ENCODE data around the gene MAN2C1.

- TF ChIP-seq POLR2AphosphoS5 (IDR thresholded peaks at IDR 0.05; ENCODE audit: low read depth, low read length), result no peak
- TF ChIP-seq POLR2A (IDR thresholded peaks at IDR 0.05; ENCODE audit: low read depth, low read length), result no peak
These were observed 21.5 kb upstream of the MAN2C1 start for GRCh38 chr15:75389791-75390382.

Measured in GM12892 (cell line).